Bone marrow (tissue), 2 donors: ENCODE data around the gene PRR5L.
A peak's percentile ranks its signal among the peaks of the same experiment; 100 is the strongest.
"Not testable (repeated sequence)": the region's sequence is repeated elsewhere in the genome, so short reads cannot be mapped to it uniquely, and the experiment has no call there.

Source experiments
- DNase-seq, 2 donors: peaks; one replicate each; lab custom pipeline; 2025; lab: John Stamatoyannopoulos, UW

PRR5L gene

DNA sequence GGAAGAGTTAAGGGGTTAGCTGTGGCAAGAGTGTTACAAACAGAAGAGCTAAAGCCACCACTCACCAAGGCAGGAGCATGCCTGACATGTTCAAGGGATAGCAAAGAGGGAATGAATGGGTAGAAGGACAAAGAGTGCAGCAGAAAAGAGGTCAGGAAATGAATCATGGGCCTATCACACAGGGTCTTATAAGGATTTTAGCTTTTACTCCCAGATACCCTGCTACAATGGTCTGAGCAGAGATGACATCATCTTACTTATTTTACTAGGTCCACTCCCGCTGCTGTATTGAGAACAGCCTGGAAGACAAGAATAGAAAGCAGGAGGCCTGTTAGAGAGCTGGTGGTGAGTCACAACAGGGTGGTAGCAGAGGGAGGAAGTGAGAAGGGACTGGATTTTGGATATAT is 204.2 kb downstream of the PRR5L start:
- peak in 1 of 2 donors; percentile 72 for DNase-seq

DNA sequence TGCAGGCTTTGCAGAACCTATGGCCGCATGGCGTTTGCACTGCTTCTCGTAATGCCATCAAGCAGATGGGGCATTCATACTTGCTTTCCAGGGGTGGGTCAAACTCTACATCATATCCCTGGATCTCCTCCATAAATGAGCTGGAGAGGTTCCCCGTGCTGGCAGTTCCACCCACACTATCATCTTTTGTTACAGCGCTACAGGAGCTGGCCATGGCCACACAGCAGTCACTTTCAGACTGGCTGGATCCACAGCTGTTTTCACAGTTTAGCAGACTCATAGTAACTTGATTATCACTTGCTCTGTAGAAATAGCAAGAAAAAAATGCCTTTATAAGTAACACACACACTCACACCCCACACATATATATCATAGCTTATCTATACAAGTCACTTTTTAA is 205.1 kb downstream of the PRR5L start:
- DNase-seq, result no peak

DNA sequence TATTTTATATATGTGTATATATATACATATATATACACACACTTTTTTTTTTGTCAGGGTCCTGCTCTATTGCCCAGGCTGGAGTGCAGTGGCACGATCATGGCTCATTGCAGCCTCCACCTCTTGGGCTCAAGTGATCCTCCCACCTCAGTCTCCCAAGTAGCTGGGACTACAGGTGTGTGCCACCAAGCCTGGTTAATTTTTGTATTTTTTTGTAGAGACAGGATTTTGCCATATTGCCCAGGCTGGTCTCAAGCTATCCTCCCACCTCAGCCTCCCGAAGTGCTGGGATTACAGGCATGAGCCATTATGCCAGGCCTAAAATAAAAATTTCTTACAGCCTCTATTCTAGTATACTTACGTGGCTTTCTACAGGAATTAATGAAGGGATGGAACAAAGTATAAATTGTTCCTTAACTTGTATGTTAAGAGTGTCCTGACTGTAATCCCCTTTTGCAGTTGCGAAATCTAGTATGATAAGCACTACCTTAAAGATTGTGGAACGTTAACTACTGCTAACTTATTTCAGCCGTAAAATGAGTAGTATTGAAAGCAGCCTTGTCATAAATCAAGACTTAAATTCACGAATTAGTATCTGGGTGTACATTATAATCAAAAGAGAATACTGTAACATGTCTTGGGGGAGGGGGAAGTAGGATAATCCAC is 211.9 kb downstream of the PRR5L start:
- DNase-seq, result no peak

DNA sequence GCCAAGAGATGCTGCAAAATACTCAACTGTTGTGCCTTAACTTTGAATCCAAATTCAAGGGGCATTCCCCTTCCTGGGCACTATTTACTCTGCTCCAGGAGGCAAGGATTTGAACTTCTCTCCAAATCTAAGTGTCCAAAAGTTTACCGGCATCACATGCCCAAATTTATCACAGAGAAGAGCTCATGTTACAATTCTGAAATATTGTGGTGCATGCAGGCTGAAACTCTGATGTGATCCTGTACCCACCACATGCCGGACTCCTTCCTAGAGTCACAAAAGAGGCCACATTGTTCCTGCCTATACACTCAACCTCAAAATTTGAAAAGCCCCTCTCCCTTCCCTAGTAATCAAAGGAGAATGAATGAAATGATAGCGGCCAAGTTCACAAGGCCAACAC is 212.7 kb downstream of the PRR5L start:
- no peak for DNase-seq

DNA sequence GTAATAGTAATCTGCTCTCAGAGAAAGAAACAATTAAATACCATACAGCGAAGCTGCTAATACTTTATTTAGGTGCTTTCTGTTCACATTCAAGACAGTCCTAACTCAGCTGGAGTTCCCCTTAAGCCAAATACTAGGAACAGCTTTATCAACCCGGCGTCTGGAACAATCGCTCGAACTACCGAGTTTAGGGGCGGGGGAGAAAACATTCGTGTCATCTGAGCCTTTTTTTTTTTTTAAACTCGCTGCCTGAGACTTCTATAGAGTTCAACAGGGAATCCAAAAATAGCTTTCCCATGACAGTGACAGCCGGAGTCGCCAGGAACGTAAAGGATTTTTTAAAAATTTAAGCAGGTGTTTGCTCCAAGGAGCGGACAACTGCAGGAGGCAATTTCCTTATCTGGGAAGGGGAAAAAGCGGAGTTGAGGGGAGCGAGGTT is 213.1 kb downstream of the PRR5L start:
- peak in 1 of 2 donors; percentile 4 for DNase-seq

DNA sequence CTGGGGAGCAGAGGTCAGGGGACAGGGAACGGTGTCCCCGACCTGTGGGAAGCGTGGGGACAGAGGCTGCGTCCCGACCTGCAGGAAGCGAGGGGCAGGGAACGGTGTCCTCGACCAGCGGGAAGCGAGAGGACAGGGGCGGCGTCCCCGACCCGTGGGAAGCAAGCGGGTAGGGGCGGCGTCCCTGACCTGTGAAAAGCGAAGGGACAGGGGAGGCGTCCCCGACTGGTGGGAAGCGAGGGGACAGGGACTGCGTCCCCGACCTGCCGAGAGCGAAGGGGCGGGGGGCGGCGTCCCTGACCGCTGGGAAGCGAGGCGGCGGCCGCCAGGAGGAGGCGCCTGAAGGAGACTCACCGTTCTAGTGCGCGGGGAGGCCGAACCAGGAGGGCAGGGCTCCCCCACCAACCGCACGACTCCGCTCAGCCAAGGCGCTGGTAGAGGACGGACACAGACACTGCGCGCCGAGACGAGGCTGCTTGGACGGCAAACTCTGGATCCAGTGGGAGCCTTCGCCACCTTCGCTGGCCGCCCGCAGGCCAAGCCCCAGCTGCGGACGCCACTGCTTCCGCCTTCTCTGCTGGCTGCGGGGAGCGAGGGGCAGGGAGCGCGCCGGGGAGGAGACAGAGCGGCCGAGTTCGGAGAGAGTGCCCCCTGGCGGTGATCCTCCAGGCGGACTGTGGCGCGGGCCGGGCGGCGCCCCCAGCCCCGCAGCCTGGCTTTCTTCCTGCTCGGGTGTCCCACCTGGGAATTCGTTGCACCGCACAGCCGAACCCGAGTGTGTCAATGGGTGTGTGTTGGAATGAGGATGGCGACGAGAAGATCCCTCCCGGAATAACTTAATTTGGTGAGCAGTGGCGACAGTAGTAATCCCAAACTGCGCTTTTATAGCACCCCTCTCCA is 213.9 kb downstream of the PRR5L start, which contains the start of gene TRAF6:
Gene TRAF6, minus strand, starts transcription at position 579 of the 900 bp plus-strand sequence. CDS start 8,757 bp downstream, outside the sequence.
- peak; percentile 75 to 84 for DNase-seq

DNA sequence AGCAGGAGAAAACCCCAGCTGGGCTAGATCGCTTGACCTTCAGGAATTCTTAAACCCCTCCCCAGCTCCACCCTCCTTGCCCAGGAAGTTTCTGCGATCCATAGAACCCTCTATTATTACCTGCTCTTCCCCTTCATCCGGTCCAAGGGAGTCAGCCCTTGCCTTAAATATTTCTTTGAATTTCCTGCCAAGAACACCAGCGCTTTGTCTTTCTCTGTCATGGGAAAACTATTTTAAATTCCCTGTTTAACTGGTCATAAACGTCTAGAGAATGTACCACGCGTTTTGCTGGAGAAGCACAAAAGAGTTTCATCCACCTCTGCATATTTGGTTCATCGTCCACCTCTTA is 214.5 kb downstream of the PRR5L start:
- no peak for DNase-seq

DNA sequence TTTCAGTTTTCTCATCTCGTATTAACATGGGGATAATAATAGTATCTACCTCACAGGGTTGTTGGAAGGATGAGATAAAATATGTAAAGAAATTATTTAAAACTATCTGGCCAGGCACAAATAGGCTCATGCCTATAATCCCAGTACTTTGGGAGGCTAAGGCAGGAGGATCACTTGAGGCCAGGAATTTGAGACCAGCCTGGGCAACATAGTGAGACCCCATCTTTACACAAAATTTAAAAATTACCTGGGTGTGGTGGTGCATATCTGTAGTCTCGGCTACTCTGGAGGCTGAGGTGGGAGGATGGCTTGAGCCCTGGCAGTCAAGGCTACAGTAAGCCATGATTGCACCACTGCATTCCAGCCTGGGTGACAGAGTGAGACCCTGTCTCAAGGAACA is 215.0 kb downstream of the PRR5L start:
- not testable (repeated sequence) for DNase-seq

DNA sequence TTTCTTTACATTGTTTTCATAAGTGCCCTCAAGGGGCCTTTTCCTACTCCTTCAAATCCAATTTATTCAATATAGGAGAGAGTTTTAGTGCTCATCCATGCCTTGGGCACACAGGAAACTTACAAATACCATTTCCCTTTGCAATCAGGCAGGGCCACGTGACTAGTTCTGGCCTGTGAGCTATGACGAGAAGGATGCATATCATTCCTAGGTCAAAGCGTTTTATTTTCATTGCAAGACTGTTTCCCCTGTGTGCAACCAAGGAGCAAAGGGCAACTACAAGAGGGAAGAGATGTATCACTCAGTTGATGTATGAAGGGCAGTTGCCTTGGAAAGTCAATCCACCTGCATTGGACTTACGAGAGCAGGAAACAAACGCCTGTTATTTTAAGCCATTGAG is 215.9 kb downstream of the PRR5L start:
- no peak for DNase-seq

DNA sequence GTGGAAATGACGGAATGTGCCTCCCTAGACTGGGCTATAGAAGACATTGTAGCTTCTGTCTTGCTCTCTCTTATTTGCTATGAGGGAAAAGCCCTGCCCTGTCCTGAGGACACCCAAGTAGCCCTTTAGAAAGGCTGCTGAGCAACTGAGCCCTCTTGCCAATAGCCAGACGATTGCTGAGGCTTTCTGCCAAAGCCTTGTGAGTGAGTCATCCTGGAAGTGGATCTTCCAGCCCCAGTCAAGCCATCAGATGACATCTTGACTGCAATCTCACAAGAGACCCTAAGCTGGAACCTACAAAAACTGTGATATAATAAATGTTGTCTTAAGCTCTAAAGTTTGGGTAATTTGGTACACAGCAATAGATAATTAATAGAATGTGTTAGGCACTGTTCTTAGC is 217.9 kb downstream of the PRR5L start:
- no peak for DNase-seq
